ENCODE data around the gene OR6B2. TPM values are rescaled to one million over a fixed set of nuclear protein-coding genes. Genes with fewer than 3 reads are reported as not detected.

Gene OR6B2
- total RNA-seq, result not detected
- polyA plus RNA-seq (ENCODE audit: insufficient read length in 6 of 6), result not detected
- long read RNA-seq, donor 1, result 0 reads
- long read RNA-seq, donor 2, result 0 reads
- long read RNA-seq, donor 3, result 0 reads
- long read RNA-seq, donor 4, result 0 reads
- long read RNA-seq, donor 5, result 0 reads
- long read RNA-seq, donor 6, result 0 reads
- long read RNA-seq, donor 7, result 0 reads
- long read RNA-seq, donor 8, result 0 reads
- long read RNA-seq, donor 9, result 0 reads
- long read RNA-seq, donor 10, result 0 reads
- long read RNA-seq, donor 11, result 0 reads
- long read RNA-seq, donor 12, result 0 reads

DNA sequence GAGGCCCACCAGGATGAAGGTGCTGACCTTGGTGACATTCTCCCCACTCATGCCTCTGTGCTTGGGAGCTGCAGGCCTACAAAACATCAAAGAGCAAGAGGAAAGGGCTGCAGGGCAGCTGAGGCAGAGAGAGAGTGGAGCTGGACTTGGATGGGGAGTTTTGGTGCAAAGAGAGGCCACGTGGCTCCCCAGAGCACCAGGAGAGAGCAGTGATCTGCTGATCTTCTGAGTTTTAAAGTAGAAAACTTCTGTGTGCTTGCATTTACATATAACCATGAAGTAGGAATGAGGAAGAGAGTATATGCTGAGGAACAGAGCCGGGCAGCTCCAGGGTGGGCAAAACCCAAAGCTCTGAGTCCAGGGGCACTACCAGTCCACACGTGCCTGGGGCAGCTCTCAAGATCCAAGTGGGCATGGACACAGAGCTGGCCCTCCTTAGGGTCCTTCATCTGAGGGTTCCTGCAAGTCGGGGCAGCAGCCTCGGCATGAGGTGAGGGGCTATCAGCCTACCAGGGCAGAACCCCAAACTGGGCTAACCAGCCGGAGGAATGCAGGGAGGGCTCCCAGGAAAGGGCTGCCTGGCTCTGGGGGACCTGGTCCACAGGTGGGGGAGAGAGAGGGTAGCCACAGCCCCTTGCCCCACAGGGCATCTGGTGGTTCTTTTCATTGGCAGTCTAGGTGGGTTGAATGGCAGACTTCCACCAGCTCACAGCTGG lies at the start of gene OR6B2:
Gene OR6B2, minus strand, starts transcription at position 51 of the 716 bp plus-strand sequence. Its CDS starts 0 bp downstream, at position 51.
- H3K9me3 ChIP-seq, result no peaks in the 10 kb centered on the region
- H3K27ac ChIP-seq, result no peak within 1 kb of the TSS
- ATAC-seq (no peak), DNase-seq (peak in 1 of 4 donors; percentile 50)
- peaks cover 0 to 3% of the 10 kb centered on the region in 2 donors for H3K4me1 ChIP-seq
- intact Hi-C loops (cut with DNase I), result no loop called here
- H3K36me3 ChIP-seq, result no peaks in the 10 kb centered on the region
- no peak within 1 kb of the TSS for H3K4me3 ChIP-seq
- TF ChIP-seq, protein P1, sequence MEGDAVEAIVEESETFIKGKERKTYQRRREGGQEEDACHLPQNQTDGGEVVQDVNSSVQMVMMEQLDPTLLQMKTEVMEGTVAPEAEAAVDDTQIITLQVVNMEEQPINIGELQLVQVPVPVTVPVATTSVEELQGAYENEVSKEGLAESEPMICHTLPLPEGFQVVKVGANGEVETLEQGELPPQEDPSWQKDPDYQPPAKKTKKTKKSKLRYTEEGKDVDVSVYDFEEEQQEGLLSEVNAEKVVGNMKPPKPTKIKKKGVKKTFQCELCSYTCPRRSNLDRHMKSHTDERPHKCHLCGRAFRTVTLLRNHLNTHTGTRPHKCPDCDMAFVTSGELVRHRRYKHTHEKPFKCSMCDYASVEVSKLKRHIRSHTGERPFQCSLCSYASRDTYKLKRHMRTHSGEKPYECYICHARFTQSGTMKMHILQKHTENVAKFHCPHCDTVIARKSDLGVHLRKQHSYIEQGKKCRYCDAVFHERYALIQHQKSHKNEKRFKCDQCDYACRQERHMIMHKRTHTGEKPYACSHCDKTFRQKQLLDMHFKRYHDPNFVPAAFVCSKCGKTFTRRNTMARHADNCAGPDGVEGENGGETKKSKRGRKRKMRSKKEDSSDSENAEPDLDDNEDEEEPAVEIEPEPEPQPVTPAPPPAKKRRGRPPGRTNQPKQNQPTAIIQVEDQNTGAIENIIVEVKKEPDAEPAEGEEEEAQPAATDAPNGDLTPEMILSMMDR (IDR thresholded peaks at IDR 0.05), result no peak
- H3K27me3 ChIP-seq, result peaks cover 0 to 18% of the 10 kb centered on the region in 2 donors

DNA sequence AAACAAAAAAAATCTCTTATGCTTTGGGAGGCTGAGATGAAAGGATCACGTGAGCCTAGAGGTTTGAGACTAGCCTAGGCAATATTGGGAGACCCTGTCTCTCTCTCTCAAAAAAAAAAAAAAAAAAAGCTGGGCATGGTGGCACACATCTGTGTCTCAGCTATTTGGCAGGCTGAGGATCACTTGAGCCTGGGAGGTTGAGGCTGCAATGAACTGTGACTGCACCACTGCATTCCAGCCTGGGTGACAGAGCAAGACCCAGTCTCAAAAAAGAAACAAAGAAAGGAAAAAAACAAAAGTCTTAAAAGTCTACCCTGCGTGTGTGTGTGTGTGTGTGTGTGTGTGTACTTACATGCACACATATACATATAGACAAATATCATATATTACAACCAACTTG lies 48.4 kb upstream of the OR6B2 start:
- peaks cover 0 to 27% of the 10 kb centered on the region in 2 donors for H3K9me3 ChIP-seq
- no peak for ATAC-seq
- peaks cover 0 to 11% of the 10 kb centered on the region in 2 donors for H3K27me3 ChIP-seq
- intact Hi-C loops (cut with DNase I), result no loop called here
- no peak overlapping the region for H3K4me3 ChIP-seq
- TF ChIP-seq, protein P1 (IDR thresholded peaks at IDR 0.05), result no peak
- H3K27ac ChIP-seq, result no peak overlapping the region
- DNase-seq, result no peak
- H3K36me3 ChIP-seq, result no peaks in the 10 kb centered on the region
- no peaks in the 10 kb centered on the region for H3K4me1 ChIP-seq

GRCh38 chr2:240077442-240077841 lies 47.2 kb upstream of the OR6B2 start:
- Histone ChIP-seq H3K27ac (no peak overlapping the region), H3K4me1 (no peaks in the 10 kb centered on the region), H3K27me3 (peaks cover 0 to 11% of the 10 kb centered on the region in 2 donors), H3K4me3 (no peak overlapping the region), H3K36me3 (no peaks in the 10 kb centered on the region), H3K9me3 (peaks cover 0 to 27% of the 10 kb centered on the region in 2 donors)
- TF ChIP-seq, protein P1 (IDR thresholded peaks at IDR 0.05), result no peak
- ATAC-seq (no peak), DNase-seq (no peak)
- intact Hi-C loops (cut with DNase I), result no loop called here

DNA sequence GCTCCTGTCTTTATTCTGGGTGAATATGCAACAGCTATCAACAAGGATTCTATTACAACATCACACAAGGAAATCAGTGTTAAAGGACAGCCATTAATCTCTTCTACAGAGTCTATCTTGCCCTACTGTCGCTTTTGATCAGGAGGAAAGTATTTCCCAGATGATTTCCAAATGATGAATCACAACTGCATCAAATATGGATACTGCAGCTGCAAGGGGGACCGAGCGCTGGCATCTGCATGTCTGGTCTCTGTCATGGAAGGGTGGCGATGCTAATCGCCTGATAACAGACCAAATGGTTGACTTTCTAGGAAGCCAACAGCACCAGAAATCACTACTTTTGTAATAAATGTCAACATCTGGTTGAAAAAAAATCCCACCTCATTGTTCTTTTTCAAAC lies 44.3 kb upstream of the OR6B2 start:
- intact Hi-C loops (cut with DNase I), result no loop called here
- Histone ChIP-seq H3K36me3 (no peaks in the 10 kb centered on the region), H3K27me3 (peaks cover 0 to 17% of the 10 kb centered on the region in 2 donors), H3K4me1 (no peaks in the 10 kb centered on the region), H3K4me3 (no peak overlapping the region), H3K27ac (no peak overlapping the region), H3K9me3 (peaks cover 0 to 27% of the 10 kb centered on the region in 2 donors)
- ATAC-seq (no peak), DNase-seq (no peak)
- TF ChIP-seq, protein P1 (IDR thresholded peaks at IDR 0.05), result no peak

DNA sequence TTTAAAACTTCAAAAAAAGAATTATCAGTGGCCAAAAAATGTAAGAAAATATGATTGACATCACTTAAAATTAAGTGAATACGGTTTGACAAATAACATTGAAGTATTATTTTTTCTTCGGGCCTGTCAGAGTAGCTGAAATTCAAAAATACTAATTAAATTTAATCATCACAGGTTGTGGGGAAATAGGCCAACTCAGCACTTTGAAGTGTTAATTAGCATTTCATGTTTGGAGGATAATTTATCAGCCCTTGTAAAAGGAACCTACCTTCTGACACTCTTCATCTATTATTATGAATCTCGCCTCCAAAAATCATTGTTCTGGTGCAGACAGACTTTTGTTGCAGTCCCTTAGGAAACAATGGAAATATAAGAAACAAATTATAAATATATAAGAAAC lies 40.7 kb upstream of the OR6B2 start:
- ATAC-seq (no peak), DNase-seq (no peak)
- H3K4me3 ChIP-seq, result no peak overlapping the region
- no peaks in the 10 kb centered on the region for H3K36me3 ChIP-seq
- H3K4me1 ChIP-seq, result no peaks in the 10 kb centered on the region
- peaks cover 0 to 19% of the 10 kb centered on the region in 2 donors for H3K27me3 ChIP-seq
- H3K9me3 ChIP-seq, result peaks cover 0 to 2% of the 10 kb centered on the region in 2 donors
- no peak overlapping the region for H3K27ac ChIP-seq
- intact Hi-C loops (cut with DNase I), result no loop called here
- TF ChIP-seq, protein P1 (IDR thresholded peaks at IDR 0.05), result no peak

All from left lung (tissue), 14 donors.